ENCODE results near the gene TTN. TPM values are rescaled to one million over a fixed set of nuclear protein-coding genes. Genes with fewer than 3 reads are reported as not detected.

Gene TTN
- total RNA-seq, 1 experiment from 2014 or later = 0.05 TPM

DNA sequence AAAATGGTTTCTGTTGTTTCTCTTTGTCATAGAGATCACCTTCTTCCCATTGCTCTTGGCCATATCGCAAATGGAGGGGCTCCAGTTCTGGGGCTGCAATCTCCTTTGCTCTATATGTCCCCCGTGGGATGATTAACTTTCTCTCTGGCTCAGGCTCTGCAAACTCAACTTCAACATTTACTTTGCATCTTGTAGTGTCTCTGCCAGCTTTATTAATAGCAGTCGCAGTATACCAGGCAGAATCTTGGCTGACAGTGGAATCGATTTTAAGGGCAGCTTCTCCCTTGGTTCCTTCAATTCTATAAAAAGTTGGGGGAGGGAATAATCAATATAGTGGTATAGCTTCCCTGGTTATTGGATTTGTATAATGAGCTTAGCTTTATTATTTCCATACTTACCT lies 30.5 kb downstream of the TTN start:
- ChIA-PET CTCF (no interaction called here), RAD21 (ENCODE audit: low non-redundant PET in 1 of 2, low total read pairs in 2 of 2, uncharacterized antibody in 2 of 2, unreplicated experiment in 2 of 2) (no interaction called here), POLR2A (no interaction called here)
- BruUV-seq (replicated peaks) = no TSS peak
- H3K9me2 ChIP-seq (ENCODE audit: insufficient read depth) = no peaks in the 10 kb centered on the region
- no peak for ATAC-seq
- H3K27ac ChIP-seq (ENCODE audit: low read depth, low read length) = no peak overlapping the region
- intact Hi-C loops (cut with micrococcal nuclease) = no loop called here
- no peak for DNase-seq (ENCODE audit: low read depth, low spot score)
- no peak overlapping the region for H3K9ac ChIP-seq (ENCODE audit: low read length)
- no peaks in the 10 kb centered on the region for H3K36me3 ChIP-seq (ENCODE audit: control insufficient read depth in 1 of 2, insufficient read depth in 2 of 2, low read length in 2 of 2)
- no peak for TF ChIP-seq YY1 (IDR thresholded peaks at IDR 0.05; ENCODE audit: extremely low read depth, insufficient replicate concordance, low read depth, low read length)
- TF ChIP-seq, protein P1, sequence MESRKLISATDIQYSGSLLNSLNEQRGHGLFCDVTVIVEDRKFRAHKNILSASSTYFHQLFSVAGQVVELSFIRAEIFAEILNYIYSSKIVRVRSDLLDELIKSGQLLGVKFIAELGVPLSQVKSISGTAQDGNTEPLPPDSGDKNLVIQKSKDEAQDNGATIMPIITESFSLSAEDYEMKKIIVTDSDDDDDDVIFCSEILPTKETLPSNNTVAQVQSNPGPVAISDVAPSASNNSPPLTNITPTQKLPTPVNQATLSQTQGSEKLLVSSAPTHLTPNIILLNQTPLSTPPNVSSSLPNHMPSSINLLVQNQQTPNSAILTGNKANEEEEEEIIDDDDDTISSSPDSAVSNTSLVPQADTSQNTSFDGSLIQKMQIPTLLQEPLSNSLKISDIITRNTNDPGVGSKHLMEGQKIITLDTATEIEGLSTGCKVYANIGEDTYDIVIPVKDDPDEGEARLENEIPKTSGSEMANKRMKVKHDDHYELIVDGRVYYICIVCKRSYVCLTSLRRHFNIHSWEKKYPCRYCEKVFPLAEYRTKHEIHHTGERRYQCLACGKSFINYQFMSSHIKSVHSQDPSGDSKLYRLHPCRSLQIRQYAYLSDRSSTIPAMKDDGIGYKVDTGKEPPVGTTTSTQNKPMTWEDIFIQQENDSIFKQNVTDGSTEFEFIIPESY (IDR thresholded peaks at IDR 0.05; ENCODE audit: extremely low read depth, insufficient replicate concordance, low read length) = no peak
- TF ChIP-seq ZFX (IDR thresholded peaks at IDR 0.05) = no peak
- TF ChIP-seq POLR2AphosphoS5 (IDR thresholded peaks at IDR 0.05; ENCODE audit: low read depth, low read length) = no peak
- no peak for TF ChIP-seq SIN3A (IDR thresholded peaks at IDR 0.05; ENCODE audit: low read depth)
- no peak for TF ChIP-seq ZNF274 (IDR thresholded peaks at IDR 0.05; ENCODE audit: low read depth, low read length)
- no peak for TF ChIP-seq JUND (IDR thresholded peaks at IDR 0.05)
- TF ChIP-seq SP1 (IDR thresholded peaks at IDR 0.05; ENCODE audit: low read depth) = no peak
- TF ChIP-seq EGR1 (IDR thresholded peaks at IDR 0.05; ENCODE audit: low read depth) = no peak
- TF ChIP-seq, protein P2, sequence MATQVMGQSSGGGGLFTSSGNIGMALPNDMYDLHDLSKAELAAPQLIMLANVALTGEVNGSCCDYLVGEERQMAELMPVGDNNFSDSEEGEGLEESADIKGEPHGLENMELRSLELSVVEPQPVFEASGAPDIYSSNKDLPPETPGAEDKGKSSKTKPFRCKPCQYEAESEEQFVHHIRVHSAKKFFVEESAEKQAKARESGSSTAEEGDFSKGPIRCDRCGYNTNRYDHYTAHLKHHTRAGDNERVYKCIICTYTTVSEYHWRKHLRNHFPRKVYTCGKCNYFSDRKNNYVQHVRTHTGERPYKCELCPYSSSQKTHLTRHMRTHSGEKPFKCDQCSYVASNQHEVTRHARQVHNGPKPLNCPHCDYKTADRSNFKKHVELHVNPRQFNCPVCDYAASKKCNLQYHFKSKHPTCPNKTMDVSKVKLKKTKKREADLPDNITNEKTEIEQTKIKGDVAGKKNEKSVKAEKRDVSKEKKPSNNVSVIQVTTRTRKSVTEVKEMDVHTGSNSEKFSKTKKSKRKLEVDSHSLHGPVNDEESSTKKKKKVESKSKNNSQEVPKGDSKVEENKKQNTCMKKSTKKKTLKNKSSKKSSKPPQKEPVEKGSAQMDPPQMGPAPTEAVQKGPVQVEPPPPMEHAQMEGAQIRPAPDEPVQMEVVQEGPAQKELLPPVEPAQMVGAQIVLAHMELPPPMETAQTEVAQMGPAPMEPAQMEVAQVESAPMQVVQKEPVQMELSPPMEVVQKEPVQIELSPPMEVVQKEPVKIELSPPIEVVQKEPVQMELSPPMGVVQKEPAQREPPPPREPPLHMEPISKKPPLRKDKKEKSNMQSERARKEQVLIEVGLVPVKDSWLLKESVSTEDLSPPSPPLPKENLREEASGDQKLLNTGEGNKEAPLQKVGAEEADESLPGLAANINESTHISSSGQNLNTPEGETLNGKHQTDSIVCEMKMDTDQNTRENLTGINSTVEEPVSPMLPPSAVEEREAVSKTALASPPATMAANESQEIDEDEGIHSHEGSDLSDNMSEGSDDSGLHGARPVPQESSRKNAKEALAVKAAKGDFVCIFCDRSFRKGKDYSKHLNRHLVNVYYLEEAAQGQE (IDR thresholded peaks at IDR 0.05; ENCODE audit: low read depth) = no peak
- TF ChIP-seq RAD21 (IDR thresholded peaks at IDR 0.05; ENCODE audit: low read depth) = no peak
- TF ChIP-seq, protein P3, sequence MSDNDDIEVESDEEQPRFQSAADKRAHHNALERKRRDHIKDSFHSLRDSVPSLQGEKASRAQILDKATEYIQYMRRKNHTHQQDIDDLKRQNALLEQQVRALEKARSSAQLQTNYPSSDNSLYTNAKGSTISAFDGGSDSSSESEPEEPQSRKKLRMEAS (IDR thresholded peaks at IDR 0.05) = no peak
- TF ChIP-seq, protein P4, sequence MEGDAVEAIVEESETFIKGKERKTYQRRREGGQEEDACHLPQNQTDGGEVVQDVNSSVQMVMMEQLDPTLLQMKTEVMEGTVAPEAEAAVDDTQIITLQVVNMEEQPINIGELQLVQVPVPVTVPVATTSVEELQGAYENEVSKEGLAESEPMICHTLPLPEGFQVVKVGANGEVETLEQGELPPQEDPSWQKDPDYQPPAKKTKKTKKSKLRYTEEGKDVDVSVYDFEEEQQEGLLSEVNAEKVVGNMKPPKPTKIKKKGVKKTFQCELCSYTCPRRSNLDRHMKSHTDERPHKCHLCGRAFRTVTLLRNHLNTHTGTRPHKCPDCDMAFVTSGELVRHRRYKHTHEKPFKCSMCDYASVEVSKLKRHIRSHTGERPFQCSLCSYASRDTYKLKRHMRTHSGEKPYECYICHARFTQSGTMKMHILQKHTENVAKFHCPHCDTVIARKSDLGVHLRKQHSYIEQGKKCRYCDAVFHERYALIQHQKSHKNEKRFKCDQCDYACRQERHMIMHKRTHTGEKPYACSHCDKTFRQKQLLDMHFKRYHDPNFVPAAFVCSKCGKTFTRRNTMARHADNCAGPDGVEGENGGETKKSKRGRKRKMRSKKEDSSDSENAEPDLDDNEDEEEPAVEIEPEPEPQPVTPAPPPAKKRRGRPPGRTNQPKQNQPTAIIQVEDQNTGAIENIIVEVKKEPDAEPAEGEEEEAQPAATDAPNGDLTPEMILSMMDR (IDR thresholded peaks at IDR 0.05 in 2 of 3, conservative IDR thresholded peaks at IDR 0.05 in 1 of 3; ENCODE audit: borderline replicate concordance in 1 of 3, insufficient read depth in 1 of 3, low read depth in 2 of 3, low read length in 2 of 3) = no peak
- TF ChIP-seq CEBPB (IDR thresholded peaks at IDR 0.05; ENCODE audit: low read depth) = no peak
- no peak for TF ChIP-seq CBX3 (IDR thresholded peaks at IDR 0.05; ENCODE audit: low read depth)
- no peak for TF ChIP-seq EZH2phosphoT487 (IDR thresholded peaks at IDR 0.05; ENCODE audit: borderline replicate concordance)
- TF ChIP-seq, protein P5, sequence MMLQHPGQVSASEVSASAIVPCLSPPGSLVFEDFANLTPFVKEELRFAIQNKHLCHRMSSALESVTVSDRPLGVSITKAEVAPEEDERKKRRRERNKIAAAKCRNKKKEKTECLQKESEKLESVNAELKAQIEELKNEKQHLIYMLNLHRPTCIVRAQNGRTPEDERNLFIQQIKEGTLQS (IDR thresholded peaks at IDR 0.05) = no peak
- no peak for TF ChIP-seq ELF1 (IDR thresholded peaks at IDR 0.05; ENCODE audit: borderline replicate concordance, low read depth)
- no peaks in the 10 kb centered on the region for H3K79me2 ChIP-seq (ENCODE audit: insufficient read depth, low read length)
- H3K4me3 ChIP-seq (replicated peaks in 1 of 2; ENCODE audit: low read depth in 1 of 2, low read length in 2 of 2) = no peak overlapping the region
- H2AFZ ChIP-seq (ENCODE audit: low read depth, low read length, poor library complexity, severe bottlenecking) = no peak overlapping the region
- no peaks in the 10 kb centered on the region for H3K4me1 ChIP-seq (ENCODE audit: control insufficient read depth in 1 of 2, insufficient read depth in 2 of 2, low read length in 2 of 2)
- no peaks in the 10 kb centered on the region for H3K27me3 ChIP-seq (ENCODE audit: insufficient read depth, low read length)
- no peak overlapping the region for H3K4me2 ChIP-seq (ENCODE audit: low read length)
- H4K20me1 ChIP-seq (ENCODE audit: insufficient read depth) = no peaks in the 10 kb centered on the region; the same call in 1 of the 2 replicates
- no peaks in the 10 kb centered on the region for H3K9me3 ChIP-seq (ENCODE audit: control insufficient read depth in 1 of 2, insufficient read depth in 1 of 2, low read depth in 1 of 2, low read length in 2 of 2)

All from HCT116 (cell line).